ENCODE results near the gene TMEM200A. TPM values are rescaled to one million over a fixed set of nuclear protein-coding genes. Genes with fewer than 3 reads are reported as not detected.

Gene TMEM200A
- total RNA-seq, 1 experiment from 2014 or later = not detected

DNA sequence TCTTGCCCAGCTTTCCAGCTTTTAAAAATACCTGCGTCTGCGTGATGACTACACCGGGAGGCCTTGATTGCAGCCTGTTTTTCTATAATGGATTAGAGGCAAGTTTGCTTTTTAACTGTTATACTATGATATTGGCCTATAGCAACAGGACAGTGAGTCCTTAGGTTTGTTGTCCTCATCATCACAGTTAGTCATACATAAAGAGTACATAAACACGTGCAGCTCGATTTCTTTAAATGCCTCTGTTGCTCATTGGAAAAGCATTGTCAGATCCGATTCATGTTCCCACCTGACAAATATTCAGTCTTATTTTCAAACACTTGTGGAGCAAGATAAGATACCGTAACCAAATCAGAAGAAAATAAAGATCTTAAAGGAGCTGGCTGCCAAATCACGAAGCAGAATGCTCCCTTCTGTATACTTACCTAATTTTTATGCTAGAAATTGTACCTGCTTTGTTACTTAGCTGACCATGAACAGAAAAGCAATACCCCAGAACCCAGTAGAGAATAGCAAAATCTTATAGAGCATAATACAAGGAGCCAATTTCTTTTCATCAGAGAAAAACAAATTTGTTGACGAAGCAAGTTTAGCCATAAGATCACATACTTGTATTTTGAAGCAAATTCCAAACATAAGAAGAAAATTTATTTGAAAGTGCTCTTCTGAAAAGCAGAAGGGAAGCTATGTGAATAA, 100.4 kb downstream of the TMEM200A start:
- Mint-ChIP-seq H3K27me3 (ENCODE audit: unreplicated experiment) (peaks cover 75% of the 10 kb centered on the region), H3K27ac (ENCODE audit: unreplicated experiment) (no peak overlapping the region), H3K4me1 (ENCODE audit: low read depth, unreplicated experiment) (no peaks in the 10 kb centered on the region), H3K4me3 (ENCODE audit: low read depth, unreplicated experiment) (no peak overlapping the region), H3K9me3 (ENCODE audit: low read depth, unreplicated experiment) (no peaks in the 10 kb centered on the region), H3K36me3 (ENCODE audit: insufficient read depth, unreplicated experiment) (no peaks in the 10 kb centered on the region)
- DNase-seq = no peak
- intact Hi-C loops (cut with micrococcal nuclease; ENCODE audit: unreplicated experiment) = no loop called here
- BruUV-seq (replicated peaks) = no TSS peak
- CTCF ChIA-PET = no interaction called here
- TF ChIP-seq, protein P1, sequence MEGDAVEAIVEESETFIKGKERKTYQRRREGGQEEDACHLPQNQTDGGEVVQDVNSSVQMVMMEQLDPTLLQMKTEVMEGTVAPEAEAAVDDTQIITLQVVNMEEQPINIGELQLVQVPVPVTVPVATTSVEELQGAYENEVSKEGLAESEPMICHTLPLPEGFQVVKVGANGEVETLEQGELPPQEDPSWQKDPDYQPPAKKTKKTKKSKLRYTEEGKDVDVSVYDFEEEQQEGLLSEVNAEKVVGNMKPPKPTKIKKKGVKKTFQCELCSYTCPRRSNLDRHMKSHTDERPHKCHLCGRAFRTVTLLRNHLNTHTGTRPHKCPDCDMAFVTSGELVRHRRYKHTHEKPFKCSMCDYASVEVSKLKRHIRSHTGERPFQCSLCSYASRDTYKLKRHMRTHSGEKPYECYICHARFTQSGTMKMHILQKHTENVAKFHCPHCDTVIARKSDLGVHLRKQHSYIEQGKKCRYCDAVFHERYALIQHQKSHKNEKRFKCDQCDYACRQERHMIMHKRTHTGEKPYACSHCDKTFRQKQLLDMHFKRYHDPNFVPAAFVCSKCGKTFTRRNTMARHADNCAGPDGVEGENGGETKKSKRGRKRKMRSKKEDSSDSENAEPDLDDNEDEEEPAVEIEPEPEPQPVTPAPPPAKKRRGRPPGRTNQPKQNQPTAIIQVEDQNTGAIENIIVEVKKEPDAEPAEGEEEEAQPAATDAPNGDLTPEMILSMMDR (IDR thresholded peaks at IDR 0.05; ENCODE audit: unreplicated experiment) = no peak

DNA sequence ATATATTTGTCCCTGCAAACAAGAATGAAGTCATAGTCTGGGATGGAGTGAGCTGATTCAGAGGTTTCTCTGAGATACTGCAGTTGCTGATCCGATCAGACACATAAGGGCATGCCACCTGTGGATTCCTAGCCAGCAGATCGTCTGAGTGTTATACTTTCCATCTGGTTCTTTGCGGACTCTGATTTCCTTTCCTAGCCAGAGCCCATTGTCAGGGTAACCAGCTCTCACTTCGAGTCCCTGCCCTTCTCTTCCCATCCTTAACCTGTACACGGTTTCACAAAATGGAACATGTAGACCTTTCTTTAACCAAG, 100.9 kb downstream of the TMEM200A start:
- no peak overlapping the region for H3K27ac Mint-ChIP-seq (ENCODE audit: unreplicated experiment)
- TF ChIP-seq, protein P1 (IDR thresholded peaks at IDR 0.05; ENCODE audit: unreplicated experiment) = no peak
- peaks cover 70% of the 10 kb centered on the region for H3K27me3 Mint-ChIP-seq (ENCODE audit: unreplicated experiment)
- H3K9me3 Mint-ChIP-seq (ENCODE audit: low read depth, unreplicated experiment) = no peaks in the 10 kb centered on the region
- intact Hi-C loops (cut with micrococcal nuclease; ENCODE audit: unreplicated experiment) = no loop called here
- H3K4me1 Mint-ChIP-seq (ENCODE audit: low read depth, unreplicated experiment) = no peaks in the 10 kb centered on the region
- no TSS peak for BruUV-seq (replicated peaks)
- CTCF ChIA-PET = no interaction called here
- DNase-seq = no peak
- H3K4me3 Mint-ChIP-seq (ENCODE audit: low read depth, unreplicated experiment) = no peak overlapping the region
- no peaks in the 10 kb centered on the region for H3K36me3 Mint-ChIP-seq (ENCODE audit: insufficient read depth, unreplicated experiment)

DNA sequence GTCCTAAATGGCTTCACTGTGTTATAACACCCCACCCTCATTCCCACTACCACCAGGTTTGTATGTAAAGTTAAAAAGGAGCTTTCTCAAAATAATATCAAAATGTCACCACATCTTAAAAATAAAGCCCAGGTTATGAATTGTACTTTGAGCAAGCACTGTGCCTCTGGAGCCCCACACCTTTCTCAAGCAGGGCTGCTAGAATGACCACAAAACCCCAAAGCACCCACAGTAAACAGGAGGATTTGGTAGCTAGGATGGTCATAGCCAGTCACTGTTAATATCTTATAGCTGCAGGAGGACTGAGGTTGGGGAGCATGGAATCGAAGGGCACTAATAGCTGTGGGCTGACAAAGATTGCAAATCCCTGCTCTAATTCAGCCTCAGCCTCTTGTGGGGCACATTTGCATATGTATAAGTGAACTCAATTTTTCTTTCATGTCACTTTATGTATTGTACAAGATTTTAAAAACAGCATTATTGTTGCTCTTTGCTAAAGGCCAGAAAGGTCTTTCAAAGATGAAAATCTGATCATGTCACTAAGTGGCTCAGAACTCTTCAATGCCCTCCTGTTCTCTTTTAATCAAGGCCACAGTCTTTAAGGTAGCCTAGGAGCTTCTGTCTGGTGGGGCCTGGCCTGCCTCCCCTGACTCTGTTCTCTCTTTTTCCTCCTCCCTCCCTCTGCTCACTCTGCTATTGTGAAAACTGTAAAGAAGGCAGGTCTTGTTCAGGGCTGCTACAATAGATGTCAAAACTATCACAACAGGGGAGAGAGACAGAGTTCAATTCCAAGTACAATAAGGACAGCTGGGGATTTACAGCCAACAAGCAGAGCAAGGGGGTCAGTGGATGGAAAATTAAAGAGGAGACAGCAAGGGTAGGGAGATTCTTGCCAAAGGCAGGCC, 101.6 kb downstream of the TMEM200A start:
- CTCF ChIA-PET = no interaction called here
- TF ChIP-seq, protein P1 (IDR thresholded peaks at IDR 0.05; ENCODE audit: unreplicated experiment) = no peak
- intact Hi-C loops (cut with micrococcal nuclease; ENCODE audit: unreplicated experiment) = no loop called here
- Mint-ChIP-seq H3K4me1 (ENCODE audit: low read depth, unreplicated experiment) (no peaks in the 10 kb centered on the region), H3K9me3 (ENCODE audit: low read depth, unreplicated experiment) (no peaks in the 10 kb centered on the region), H3K27ac (ENCODE audit: unreplicated experiment) (no peak overlapping the region), H3K36me3 (ENCODE audit: insufficient read depth, unreplicated experiment) (no peaks in the 10 kb centered on the region), H3K27me3 (ENCODE audit: unreplicated experiment) (peaks cover 63% of the 10 kb centered on the region), H3K4me3 (ENCODE audit: low read depth, unreplicated experiment) (no peak overlapping the region)
- BruUV-seq (replicated peaks) = no TSS peak
- no peak for DNase-seq

DNA sequence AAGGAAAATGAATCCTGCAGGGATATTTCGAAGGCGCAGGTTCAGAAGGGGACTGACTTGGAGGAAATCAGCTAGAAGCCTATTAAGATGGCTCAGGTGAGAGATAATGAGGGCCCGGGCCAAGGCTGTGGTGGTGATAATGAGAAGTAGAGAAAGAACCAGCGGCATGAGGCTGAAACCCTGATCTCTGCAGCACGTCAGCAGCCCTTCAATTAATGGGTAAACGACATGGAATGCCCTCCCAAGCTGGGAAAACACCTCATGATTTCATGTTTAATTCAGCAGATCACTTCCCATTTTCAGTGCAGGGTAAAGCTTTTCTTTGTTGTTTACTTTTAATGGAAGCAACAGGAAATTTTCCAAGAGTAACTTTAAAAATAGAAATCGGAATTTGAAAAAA, 104.9 kb downstream of the TMEM200A start:
- intact Hi-C loops (cut with micrococcal nuclease; ENCODE audit: unreplicated experiment) = no loop called here
- DNase-seq = no peak
- Mint-ChIP-seq H3K4me3 (ENCODE audit: low read depth, unreplicated experiment) (no peak overlapping the region), H3K36me3 (ENCODE audit: insufficient read depth, unreplicated experiment) (no peaks in the 10 kb centered on the region), H3K27ac (ENCODE audit: unreplicated experiment) (no peak overlapping the region), H3K9me3 (ENCODE audit: low read depth, unreplicated experiment) (no peaks in the 10 kb centered on the region), H3K27me3 (ENCODE audit: unreplicated experiment) (peaks cover 50% of the 10 kb centered on the region), H3K4me1 (ENCODE audit: low read depth, unreplicated experiment) (no peaks in the 10 kb centered on the region)
- TF ChIP-seq, protein P1 (IDR thresholded peaks at IDR 0.05; ENCODE audit: unreplicated experiment) = no peak
- CTCF ChIA-PET = no interaction called here
- BruUV-seq (replicated peaks) = no TSS peak

All from Calu3 (cell line).